Naive thymus-derived CD4-positive, alpha-beta T cell (primary cell): ENCODE measurements around the gene PDE8A. TPM values are rescaled to one million over a fixed set of nuclear protein-coding genes. Genes with fewer than 3 reads are reported as not detected.
A peak's percentile ranks its signal among the peaks of the same experiment; 100 is the strongest.

Source experiments
- ATAC-seq: fragments of 150-1000 bp; cut with Tn5 transposase; 2 replicates; pipeline ENCODE4 v1.10.0; 2021; ENCODE audit warnings: mild to moderate bottlenecking, moderate library complexity
- CTCF ChIA-PET: fragments of 350-600 bp; sonication (Branson Sonifier 250); formaldehyde crosslinking; loops from one replicate; lab custom pipeline; 2021; ENCODE audit warnings: antibody characterized with exemption; lab: Charles Lee
- POLR2A ChIA-PET: fragments of 350-600 bp; sonication (Branson Sonifier 250); formaldehyde crosslinking; loops from one replicate; lab custom pipeline; 2021; ENCODE audit warnings: antibody characterized with exemption, inconsistent platforms; lab: Charles Lee
- DNase-seq, 9 donors: peaks; one replicate each; pipeline versions ENCODE4 v3.0.0 to v3.0.0-alpha.2; 2020 to 2022; ENCODE audit warnings: mixed read lengths in 1 of 9
- H3K27ac ChIP-seq: one replicate; pipeline ENCODE4 v1.7.0; 2013; ENCODE audit warnings: mild to moderate bottlenecking, low read depth, low read length, moderate library complexity
- H3K27me3 ChIP-seq, 2 donors: one replicate each; pipeline ENCODE4 v1.7.0; 2013; ENCODE audit warnings: low read length in 2 of 2, mild to moderate bottlenecking in 2 of 2, moderate library complexity in 2 of 2; ENCODE audit not compliant: control insufficient read depth in 2 of 2, insufficient read depth in 2 of 2
- H3K36me3 ChIP-seq, 3 experiments: 1 replicate in 2 of 3; 2 replicates in 1 of 3; pipeline ENCODE4 v1.7.0; 2013; ENCODE audit warnings: low read length in 3 of 3, mild to moderate bottlenecking in 3 of 3, moderate library complexity in 1 of 3; ENCODE audit not compliant: insufficient read depth in 3 of 3, control insufficient read depth in 2 of 3
- H3K4me1 ChIP-seq, 2 donors: one replicate each; pipeline ENCODE4 v1.7.0; 2013; ENCODE audit warnings: low read length in 2 of 2, mild to moderate bottlenecking in 2 of 2, moderate library complexity in 1 of 2; ENCODE audit not compliant: control insufficient read depth in 2 of 2, insufficient read depth in 2 of 2
- H3K4me3 ChIP-seq: 2 replicates; pipeline ENCODE4 v1.7.0; 2013; ENCODE audit warnings: mild to moderate bottlenecking, low read length
- H3K9me3 ChIP-seq, 3 experiments: 1 replicate in 2 of 3; 2 replicates in 1 of 3; pipeline ENCODE4 v1.7.0; 2013; ENCODE audit warnings: low read length in 3 of 3; ENCODE audit not compliant: control insufficient read depth in 2 of 3
- H3K27ac Mint-ChIP-seq, 9 donors: one replicate each; pipeline ENCODE4 v1.8.0; 2020 to 2022; ENCODE audit warnings: mixed read lengths in 9 of 9, mild to moderate bottlenecking in 8 of 9, moderate library complexity in 5 of 9, inconsistent platforms in 2 of 9
- H3K27me3 Mint-ChIP-seq, 5 donors: one replicate each; pipeline ENCODE4 v1.8.0; 2021 to 2022; ENCODE audit warnings: mixed read lengths in 5 of 5, mild to moderate bottlenecking in 1 of 5
- H3K36me3 Mint-ChIP-seq, 5 donors: one replicate each; pipeline ENCODE4 v1.8.0; 2020 to 2022; ENCODE audit warnings: mixed read lengths in 5 of 5, mild to moderate bottlenecking in 3 of 5, inconsistent platforms in 1 of 5
- H3K4me1 Mint-ChIP-seq, 7 donors: one replicate each; pipeline ENCODE4 v1.8.0; 2020 to 2022; ENCODE audit warnings: mixed read lengths in 7 of 7, mild to moderate bottlenecking in 3 of 7, inconsistent platforms in 1 of 7
- H3K4me3 Mint-ChIP-seq, 10 donors: one replicate each; pipeline ENCODE4 v1.8.0; 2020 to 2022; ENCODE audit warnings: mild to moderate bottlenecking in 10 of 10, mixed read lengths in 10 of 10, moderate library complexity in 6 of 10, inconsistent platforms in 2 of 10
- H3K9me3 Mint-ChIP-seq, 11 donors: one replicate each; pipeline ENCODE4 v1.8.0; 2020 to 2022; ENCODE audit warnings: mixed read lengths in 11 of 11, mild to moderate bottlenecking in 4 of 11, inconsistent platforms in 1 of 11, moderate library complexity in 1 of 11
- intact Hi-C, 2 donors: fragments of 100-400 bp; cut with micrococcal nuclease; formaldehyde crosslinking; loops; one replicate each; pipeline ENCODE4 v1.15.1; 2023
- polyA plus RNA-seq, 2 donors: library from polyadenylated mRNA; unstranded; fragments of 300-500 nt; fragmentation: Illumina TruSeq; gene quantifications; one replicate each; pipeline ENCODE4 v1.2.3, GENCODE V29; 2021
- total RNA-seq, 6 experiments: library from RNA in 5 of 6; stranded (reverse) in 5 of 6; gene quantifications; 1 replicate in 5 of 6; 2 replicates in 1 of 6; pipeline ENCODE4 v1.2.3 and lab custom pipeline; 2021 to 2026

PDE8A gene
- total and polyA plus RNA-seq, 7 experiments from 2014 or later: 1.7 to 43.3 (median 31.9) TPM

GRCh38 chr15:85016275-85016674 is 34.6 kb downstream of the PDE8A start:
- CTCF ChIA-PET: no interaction called here
- Mint-ChIP-seq H3K27ac (no peak overlapping the region), H3K27me3 (no peaks in the 10 kb centered on the region), H3K4me1 (peaks cover 3 to 45% (median 32%) of the 10 kb centered on the region in 7 donors), H3K9me3 (peaks cover 0 to under 1% (median 0%) of the 10 kb centered on the region in 11 donors), H3K4me3 (no peak overlapping the region), H3K36me3 (peaks cover 0 to 4% (median under 1%) of the 10 kb centered on the region in 5 donors)
- DNase-seq: no peak
- H3K4me1 ChIP-seq: no peaks in the 10 kb centered on the region
- H3K9me3 ChIP-seq: no peaks in the 10 kb centered on the region
- no peaks in the 10 kb centered on the region for H3K36me3 ChIP-seq
- intact Hi-C loops: no loop called here
- H3K27ac ChIP-seq: no peak overlapping the region
- POLR2A ChIA-PET: no interaction called here
- no peak for ATAC-seq
- no peak overlapping the region for H3K4me3 ChIP-seq
- no peaks in the 10 kb centered on the region for H3K27me3 ChIP-seq

DNA sequence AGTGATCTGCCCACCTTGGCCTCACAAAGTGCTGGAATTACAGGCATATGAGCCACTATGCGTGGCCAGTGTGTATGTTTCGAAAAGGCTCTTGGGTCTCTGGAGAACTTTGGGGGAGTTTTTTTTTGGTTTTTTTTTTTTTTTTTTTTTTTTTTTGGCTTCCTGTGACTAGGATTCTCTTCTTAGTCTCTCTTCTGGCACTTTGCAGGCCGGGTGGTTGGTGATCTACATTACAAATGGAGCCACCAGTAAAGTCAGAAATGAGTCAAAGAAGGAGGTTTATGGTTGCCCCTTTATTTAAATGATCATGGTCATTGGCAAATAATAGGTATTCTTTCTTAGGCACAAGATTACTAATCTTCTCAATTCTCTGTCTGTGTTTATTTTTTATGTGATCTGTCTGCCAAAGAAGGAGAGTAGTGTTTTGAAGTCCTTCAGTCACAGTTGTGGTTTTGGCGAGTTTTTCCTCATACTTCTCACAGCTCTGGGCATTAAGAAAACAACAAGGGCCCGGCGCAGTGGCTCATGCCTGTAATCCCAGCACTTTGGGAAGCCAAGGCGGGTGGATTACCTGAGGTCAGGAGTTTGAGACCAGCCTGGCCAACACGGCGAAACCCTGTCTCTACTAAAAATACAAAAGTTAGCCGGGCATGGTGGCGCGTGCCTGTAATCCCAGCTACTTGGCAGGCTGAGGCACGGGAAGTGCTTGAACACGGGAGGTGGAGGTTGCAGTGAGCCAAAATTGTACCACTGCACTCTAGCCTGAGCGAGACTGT is 38.3 kb downstream of the PDE8A start:
- Histone ChIP-seq H3K27ac (no peak overlapping the region), H3K9me3 (no peaks in the 10 kb centered on the region), H3K27me3 (no peaks in the 10 kb centered on the region), H3K4me3 (no peak overlapping the region), H3K4me1 (peaks cover 2 to 4% of the 10 kb centered on the region in 2 donors), H3K36me3 (no peaks in the 10 kb centered on the region)
- Mint-ChIP-seq H3K36me3 (peaks cover 0 to 3% (median 0%) of the 10 kb centered on the region in 5 donors), H3K27me3 (no peaks in the 10 kb centered on the region), H3K27ac (no peak overlapping the region), H3K9me3 (peaks cover 0 to 2% (median 0%) of the 10 kb centered on the region in 11 donors), H3K4me3 (no peak overlapping the region), H3K4me1 (peaks cover 12 to 68% (median 52%) of the 10 kb centered on the region in 7 donors)
- POLR2A ChIA-PET: no interaction called here
- DNase-seq (no peak), ATAC-seq (no peak)
- intact Hi-C loops: no loop called here
- CTCF ChIA-PET: no interaction called here

DNA sequence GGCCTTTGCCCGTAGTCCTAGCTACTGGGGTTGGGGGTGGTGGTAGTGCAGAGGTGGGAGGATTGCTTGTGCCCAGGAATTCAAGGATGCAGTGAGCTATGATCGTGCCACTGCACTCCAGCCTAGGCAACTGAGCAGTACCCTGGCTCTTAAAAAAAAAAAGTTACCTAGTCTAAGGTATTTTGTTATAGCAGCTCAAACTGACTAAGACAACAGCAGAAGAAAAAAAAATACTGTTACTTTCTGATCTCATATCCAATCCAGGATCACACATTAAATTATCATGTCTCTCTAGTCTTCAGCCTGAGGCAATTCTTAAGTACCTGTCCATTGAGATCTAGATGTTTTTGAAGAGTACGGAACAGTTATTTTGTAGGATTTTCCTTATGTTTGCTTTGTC is 39.8 kb downstream of the PDE8A start:
- no peak overlapping the region for H3K4me3 ChIP-seq
- Mint-ChIP-seq H3K4me3 (no peak overlapping the region), H3K27me3 (no peaks in the 10 kb centered on the region), H3K27ac (no peak overlapping the region), H3K4me1 (peaks cover 19 to 74% (median 57%) of the 10 kb centered on the region in 7 donors), H3K36me3 (peaks cover 0 to 3% (median 0%) of the 10 kb centered on the region in 5 donors), H3K9me3 (peaks cover 0 to 2% (median 0%) of the 10 kb centered on the region in 11 donors)
- intact Hi-C loops: no loop called here
- POLR2A ChIA-PET: no interaction called here
- H3K27ac ChIP-seq: no peak overlapping the region
- no peaks in the 10 kb centered on the region for H3K36me3 ChIP-seq
- peaks cover 4% of the 10 kb centered on the region in 2 donors for H3K4me1 ChIP-seq
- no peaks in the 10 kb centered on the region for H3K9me3 ChIP-seq
- no peaks in the 10 kb centered on the region for H3K27me3 ChIP-seq
- DNase-seq (no peak), ATAC-seq (no peak)
- CTCF ChIA-PET: interaction anchor here (0.7 kb wide), 1 partner anchor 63 kb away, joined by 3 read pairs; no protein-coding TSS in a partner anchor

- H3K36me3 ChIP-seq: no peaks in the 10 kb centered on the region
- intact Hi-C loops: no loop called here
- no peak overlapping the region for H3K27ac ChIP-seq
- no peak overlapping the region for H3K27ac Mint-ChIP-seq
- ATAC-seq (no peak), DNase-seq (no peak)
- peaks cover 4% of the 10 kb centered on the region in 2 donors for H3K4me1 ChIP-seq
- H3K27me3 Mint-ChIP-seq: no peaks in the 10 kb centered on the region
- H3K27me3 ChIP-seq: no peaks in the 10 kb centered on the region
- H3K9me3 Mint-ChIP-seq: peaks cover 0 to 2% (median 0%) of the 10 kb centered on the region in 11 donors
- ChIA-PET CTCF (interaction anchor here (1.3 kb wide), 1 partner anchor 13 kb away, joined by 3 read pairs; no protein-coding TSS in a partner anchor), POLR2A (interaction anchor here (1.1 kb wide), 1 partner anchor 116 kb away, joined by 3 read pairs; no protein-coding TSS in a partner anchor)
- no peak overlapping the region for H3K4me3 Mint-ChIP-seq
- H3K4me1 Mint-ChIP-seq: peaks cover 27 to 81% (median 63%) of the 10 kb centered on the region in 7 donors
- no peaks in the 10 kb centered on the region for H3K9me3 ChIP-seq
- H3K4me3 ChIP-seq: no peak overlapping the region
- peaks cover 0 to 3% (median 0%) of the 10 kb centered on the region in 5 donors for H3K36me3 Mint-ChIP-seq
Observed at GRCh38 chr15:85022860-85023403, 41.3 kb downstream of the PDE8A start.

- H3K36me3 Mint-ChIP-seq: peaks cover 0 to 2% (median 0%) of the 10 kb centered on the region in 5 donors
- H3K4me1 Mint-ChIP-seq: peaks cover 29 to 83% (median 62%) of the 10 kb centered on the region in 7 donors
- Histone ChIP-seq H3K36me3 (no peaks in the 10 kb centered on the region), H3K27ac (no peak overlapping the region), H3K4me3 (no peak overlapping the region), H3K9me3 (no peaks in the 10 kb centered on the region), H3K27me3 (no peaks in the 10 kb centered on the region), H3K4me1 (peaks cover 4% of the 10 kb centered on the region in 2 donors)
- no peaks in the 10 kb centered on the region for H3K27me3 Mint-ChIP-seq
- ATAC-seq: no peak
- intact Hi-C loops: no loop called here
- peaks cover 0 to 2% (median 0%) of the 10 kb centered on the region in 11 donors for H3K9me3 Mint-ChIP-seq
- DNase-seq: no peak
- POLR2A ChIA-PET: interaction anchor here (0.9 kb wide), 1 partner anchor 35 kb away, joined by 3 read pairs; no protein-coding TSS in a partner anchor
- CTCF ChIA-PET: no interaction called here
- H3K4me3 Mint-ChIP-seq: no peak overlapping the region
- H3K27ac Mint-ChIP-seq: peak overlapping the region in 1 of 9 donors; percentile 1
Observed at GRCh38 chr15:85024003-85024402, 42.3 kb downstream of the PDE8A start.

DNA sequence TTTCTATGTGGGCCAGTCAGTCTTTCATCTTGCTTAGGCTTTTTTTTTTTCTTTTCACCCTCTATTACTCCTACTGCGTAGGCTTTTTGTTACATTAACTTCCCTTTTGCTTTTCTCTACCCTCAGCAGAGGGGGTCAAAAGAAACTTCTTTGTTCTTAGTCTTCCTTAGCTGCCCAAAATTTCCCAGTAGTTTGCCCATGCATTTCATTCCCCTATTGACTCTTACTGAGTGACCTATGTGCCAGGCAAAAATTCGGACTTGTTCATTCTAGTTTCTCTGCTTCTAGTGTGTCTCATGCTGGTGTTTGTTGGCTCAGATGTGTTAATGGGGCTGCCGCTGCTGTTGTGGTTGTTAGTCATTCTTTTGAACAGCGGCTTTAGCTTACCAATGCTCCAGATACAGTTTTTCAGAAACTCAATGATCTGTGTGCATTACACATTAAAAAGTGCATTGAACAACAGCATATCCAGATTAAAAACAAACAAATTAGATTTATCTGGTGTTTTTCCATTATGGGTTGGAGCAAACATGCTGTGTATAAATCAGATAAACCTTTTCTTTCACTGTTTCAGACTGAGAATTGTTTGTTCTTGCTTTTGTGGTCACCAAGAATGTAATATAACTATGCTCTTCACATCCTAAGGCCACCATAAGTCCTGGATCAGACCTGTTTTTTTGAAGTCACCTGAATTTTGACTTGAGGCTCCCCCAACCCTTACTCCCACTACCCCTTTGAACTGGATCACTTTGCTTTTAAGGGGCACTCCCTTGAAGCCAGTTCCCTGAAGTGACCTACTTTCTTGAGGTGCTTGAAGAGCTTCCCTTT is 43.1 kb downstream of the PDE8A start:
- H3K27me3 ChIP-seq: no peaks in the 10 kb centered on the region
- H3K4me3 Mint-ChIP-seq: peak overlapping the region in 1 of 10 donors; percentile 0
- ATAC-seq: no peak
- peak overlapping the region in 1 of 9 donors; percentile 1 for H3K27ac Mint-ChIP-seq
- DNase-seq: no peak
- no peaks in the 10 kb centered on the region for H3K36me3 ChIP-seq
- H3K27me3 Mint-ChIP-seq: no peaks in the 10 kb centered on the region
- intact Hi-C loops: no loop called here
- no peaks in the 10 kb centered on the region for H3K9me3 ChIP-seq
- H3K9me3 Mint-ChIP-seq: peaks cover 0 to 2% (median 0%) of the 10 kb centered on the region in 11 donors
- H3K4me1 Mint-ChIP-seq: peaks cover 32 to 85% (median 64%) of the 10 kb centered on the region in 7 donors
- no peak overlapping the region for H3K4me3 ChIP-seq
- peaks cover 0 to 2% (median 0%) of the 10 kb centered on the region in 5 donors for H3K36me3 Mint-ChIP-seq
- peaks cover 7 to 9% of the 10 kb centered on the region in 2 donors for H3K4me1 ChIP-seq
- CTCF ChIA-PET: no interaction called here
- POLR2A ChIA-PET: interaction anchor here (0.9 kb wide), 1 partner anchor 36 kb away, joined by 3 read pairs; no protein-coding TSS in a partner anchor
- no peak overlapping the region for H3K27ac ChIP-seq
